Measurements from ENCODE around the gene NHEJ1. TPM values are rescaled to one million over a fixed set of nuclear protein-coding genes. Genes with fewer than 3 reads are reported as not detected.

Gene NHEJ1
- total RNA-seq, 1 experiment from 2014 or later: 22.3 TPM

GRCh38 chr2:219160186-219161017 lies at the start of gene NHEJ1 (continued):
- TF ChIP-seq E2F1 (CRISPR knock-in tag; IDR thresholded peaks at IDR 0.05) (no peak), E2F5 (CRISPR knock-in tag; IDR thresholded peaks at IDR 0.05) (peak; percentile 77; the same call in 1 of the 2 replicates), ESRRA (CRISPR knock-in tag; IDR thresholded peaks at IDR 0.05; ENCODE audit: borderline replicate concordance) (0 out of 2 replicates have a peak, but pooled peaks have one; percentile 32), NR1H2 (CRISPR knock-in tag; IDR thresholded peaks at IDR 0.05) (no peak), TCF7 (CRISPR knock-in tag; IDR thresholded peaks at IDR 0.05; ENCODE audit: low read depth) (0 out of 2 replicates have a peak, but pooled peaks have one; percentile 27), TEAD1 (CRISPR knock-in tag; IDR thresholded peaks at IDR 0.05) (no peak; the same call in 1 of the 2 replicates), GABPB1 (CRISPR knock-in tag; IDR thresholded peaks at IDR 0.05) (peak; percentile 76), ATF2 (CRISPR knock-in tag; IDR thresholded peaks at IDR 0.05; ENCODE audit: borderline replicate concordance, low read depth) (no peak), CREM (CRISPR knock-in tag; IDR thresholded peaks at IDR 0.05) (no peak), ZBTB43 (CRISPR knock-in tag; IDR thresholded peaks at IDR 0.05) (0 out of 2 replicates have a peak, but pooled peaks have one; percentile 39)

- peaks cover 2% of the 10 kb centered on the region for H3K9me3 Mint-ChIP-seq
- TF ChIP-seq E2F5 (CRISPR knock-in tag; IDR thresholded peaks at IDR 0.05): no peak
- TF ChIP-seq MXD4 (CRISPR knock-in tag; IDR thresholded peaks at IDR 0.05; ENCODE audit: borderline replicate concordance): no peak
- TF ChIP-seq PRDM15 (CRISPR knock-in tag; IDR thresholded peaks at IDR 0.05): no peak
- TF ChIP-seq CREM (CRISPR knock-in tag; IDR thresholded peaks at IDR 0.05): no peak
- no peak for TF ChIP-seq ZNF317 (CRISPR knock-in tag; IDR thresholded peaks at IDR 0.05; ENCODE audit: borderline replicate concordance, low read depth)
- TF ChIP-seq ZNF219 (CRISPR knock-in tag; IDR thresholded peaks at IDR 0.05; ENCODE audit: borderline replicate concordance): no peak
- no peak for TF ChIP-seq E2F1 (CRISPR knock-in tag; IDR thresholded peaks at IDR 0.05)
- no peak for TF ChIP-seq KAT7 (CRISPR knock-in tag; IDR thresholded peaks at IDR 0.05; ENCODE audit: borderline replicate concordance)
- TF ChIP-seq ZNF281 (CRISPR knock-in tag; IDR thresholded peaks at IDR 0.05): no peak
Measured at GRCh38 chr2:219209236-219210195, 48.9 kb upstream of the NHEJ1 start.

More at GRCh38 chr2:219209236-219210195, 48.9 kb upstream of the NHEJ1 start:
- Mint-ChIP-seq H3K27ac (no peak overlapping the region), H3K27me3 (ENCODE audit: low read depth) (peaks cover 8% of the 10 kb centered on the region), H3K4me3 (no peak overlapping the region), H3K4me1 (peaks cover 6% of the 10 kb centered on the region), H3K36me3 (peaks cover 54% of the 10 kb centered on the region)
- CTCF ChIA-PET: no interaction called here
- DNase-seq (ENCODE audit: low spot score) (no peak), ATAC-seq (no peak)
- POLR2A ChIA-PET: no interaction called here
